GM12874 (cell line): ENCODE data around the gene SFMBT1.

Experiments used
- TF ChIP-seq, protein P1 (sequence below): IDR thresholded peaks from 2 replicates; pipeline ENCODE4 v1.5.1; 2011; ENCODE audit warnings: low read depth, mild to moderate bottlenecking, control low read depth, low read length, moderate library complexity; ENCODE audit not compliant: insufficient read depth

SFMBT1 gene, protein sequence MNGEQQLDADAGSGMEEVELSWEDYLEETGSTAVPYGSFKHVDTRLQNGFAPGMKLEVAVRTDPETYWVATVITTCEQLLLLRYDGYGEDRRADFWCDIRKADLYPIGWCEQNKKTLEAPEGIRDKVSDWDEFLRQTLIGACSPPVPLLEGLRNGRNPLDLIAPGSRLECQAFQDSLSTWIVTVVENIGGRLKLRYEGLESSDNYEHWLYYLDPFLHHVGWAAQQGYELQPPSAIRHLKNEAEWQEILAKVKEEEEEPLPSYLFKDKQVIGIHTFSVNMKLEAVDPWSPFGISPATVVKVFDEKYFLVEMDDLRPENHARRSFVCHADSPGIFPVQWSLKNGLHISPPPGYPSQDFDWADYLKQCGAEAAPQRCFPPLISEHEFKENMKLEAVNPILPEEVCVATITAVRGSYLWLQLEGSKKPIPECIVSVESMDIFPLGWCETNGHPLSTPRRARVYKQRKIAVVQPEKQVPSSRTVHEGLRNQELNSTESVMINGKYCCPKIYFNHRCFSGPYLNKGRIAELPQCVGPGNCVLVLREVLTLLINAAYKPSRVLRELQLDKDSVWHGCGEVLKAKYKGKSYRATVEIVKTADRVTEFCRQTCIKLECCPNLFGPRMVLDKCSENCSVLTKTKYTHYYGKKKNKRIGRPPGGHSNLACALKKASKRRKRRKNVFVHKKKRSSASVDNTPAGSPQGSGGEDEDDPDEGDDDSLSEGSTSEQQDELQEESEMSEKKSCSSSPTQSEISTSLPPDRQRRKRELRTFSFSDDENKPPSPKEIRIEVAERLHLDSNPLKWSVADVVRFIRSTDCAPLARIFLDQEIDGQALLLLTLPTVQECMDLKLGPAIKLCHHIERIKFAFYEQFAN

DNA sequence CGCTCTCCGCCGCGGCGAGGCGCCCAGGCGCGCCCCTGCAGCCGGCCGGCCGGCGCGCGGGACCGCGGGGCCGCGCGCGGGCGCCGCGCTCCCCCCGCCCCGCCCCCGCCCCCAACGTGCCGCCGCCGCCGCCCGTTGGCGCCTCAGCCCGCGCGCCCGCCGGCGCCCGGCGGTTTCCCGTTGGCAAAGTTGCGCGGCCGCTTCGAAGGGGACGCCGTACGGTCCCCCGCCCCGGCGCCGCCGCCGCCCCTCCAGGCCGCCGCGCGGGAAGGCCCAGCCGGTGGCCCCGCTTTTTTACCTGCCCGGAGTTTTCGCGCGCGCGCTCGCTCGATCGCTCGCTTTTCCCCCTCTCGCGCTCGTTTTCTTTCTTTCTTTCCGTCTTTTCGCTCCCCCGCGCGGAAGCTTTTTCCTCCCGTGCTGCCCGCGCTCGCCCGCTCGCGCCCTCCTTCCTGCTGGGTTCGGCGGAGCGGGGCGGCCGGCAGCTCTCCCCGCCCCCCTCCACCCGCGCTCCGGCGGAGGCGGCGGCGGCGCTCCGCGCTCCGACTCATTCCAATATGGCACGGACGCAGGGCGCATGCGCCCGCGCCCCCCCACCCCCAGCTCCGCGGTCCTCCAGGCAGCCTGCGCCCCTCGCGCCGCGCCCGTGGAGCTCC lies at the start of gene SFMBT1:
Gene SFMBT1 (minus strand): TSS at position 556 of the 653 bp plus-strand sequence. CDS start 76,945 bp downstream, outside the sequence.
- TF ChIP-seq, protein P1, sequence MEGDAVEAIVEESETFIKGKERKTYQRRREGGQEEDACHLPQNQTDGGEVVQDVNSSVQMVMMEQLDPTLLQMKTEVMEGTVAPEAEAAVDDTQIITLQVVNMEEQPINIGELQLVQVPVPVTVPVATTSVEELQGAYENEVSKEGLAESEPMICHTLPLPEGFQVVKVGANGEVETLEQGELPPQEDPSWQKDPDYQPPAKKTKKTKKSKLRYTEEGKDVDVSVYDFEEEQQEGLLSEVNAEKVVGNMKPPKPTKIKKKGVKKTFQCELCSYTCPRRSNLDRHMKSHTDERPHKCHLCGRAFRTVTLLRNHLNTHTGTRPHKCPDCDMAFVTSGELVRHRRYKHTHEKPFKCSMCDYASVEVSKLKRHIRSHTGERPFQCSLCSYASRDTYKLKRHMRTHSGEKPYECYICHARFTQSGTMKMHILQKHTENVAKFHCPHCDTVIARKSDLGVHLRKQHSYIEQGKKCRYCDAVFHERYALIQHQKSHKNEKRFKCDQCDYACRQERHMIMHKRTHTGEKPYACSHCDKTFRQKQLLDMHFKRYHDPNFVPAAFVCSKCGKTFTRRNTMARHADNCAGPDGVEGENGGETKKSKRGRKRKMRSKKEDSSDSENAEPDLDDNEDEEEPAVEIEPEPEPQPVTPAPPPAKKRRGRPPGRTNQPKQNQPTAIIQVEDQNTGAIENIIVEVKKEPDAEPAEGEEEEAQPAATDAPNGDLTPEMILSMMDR, result no peak

GRCh38 chr3:53092942-53093341 lies 47.1 kb upstream of the SFMBT1 start:
- TF ChIP-seq, protein P1, result no peak

DNA sequence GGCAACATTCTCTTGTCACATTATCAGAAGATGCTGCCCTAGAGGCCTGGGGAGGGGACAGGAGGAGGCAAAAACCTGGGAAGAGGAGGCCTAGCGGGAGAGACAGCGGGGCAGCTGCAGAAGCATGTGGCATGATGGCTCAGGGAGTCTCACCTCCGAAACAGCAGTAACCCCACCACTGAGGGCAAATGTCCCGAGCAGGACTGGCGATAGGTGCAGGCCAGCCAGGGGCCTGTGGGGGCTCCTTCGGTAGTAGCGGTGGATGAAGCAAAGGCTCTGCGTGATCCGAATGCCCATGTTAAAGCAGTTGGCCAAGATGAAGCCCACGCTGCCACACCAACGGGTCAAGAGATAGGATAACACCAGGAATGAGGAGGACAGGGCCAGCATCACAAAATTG lies 46.3 kb upstream of the SFMBT1 start:
- TF ChIP-seq, protein P1, result no peak

DNA sequence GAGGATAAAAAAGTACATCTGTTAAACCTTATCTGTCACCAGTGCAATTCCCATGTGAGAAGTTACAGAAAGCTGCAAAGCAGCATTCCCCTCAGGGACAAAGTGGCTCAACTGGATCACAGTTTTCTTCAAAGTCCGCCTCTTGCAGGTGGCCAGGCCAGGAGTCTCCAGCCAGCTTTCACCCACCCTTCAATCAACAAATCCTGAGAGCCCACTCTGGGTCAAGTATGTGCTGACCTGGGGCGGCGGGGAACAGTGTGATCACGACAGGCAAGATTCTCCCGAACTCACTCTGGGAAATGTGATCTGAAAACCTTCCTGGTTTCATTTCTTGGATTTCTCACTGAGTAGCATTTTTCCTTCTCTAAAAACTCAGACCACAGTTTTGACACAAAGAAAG lies 45.1 kb upstream of the SFMBT1 start:
- TF ChIP-seq, protein P1, result no peak

- TF ChIP-seq, protein P1, result no peak
These were observed 43.6 kb upstream of the SFMBT1 start for GRCh38 chr3:53089511-53089910.

- TF ChIP-seq, protein P1, result no peak
These were observed 39.6 kb upstream of the SFMBT1 start for GRCh38 chr3:53085476-53085875.
